Mucosa of rectum (tissue), 2 donors: Measurements from ENCODE around the gene SP3.

ENCODE experiments used
- H3K27ac ChIP-seq, 2 donors: one replicate each; pipeline ENCODE4 v1.7.0; 2013; ENCODE audit warnings: inconsistent platforms in 2 of 2, low read depth in 2 of 2, low read length in 2 of 2
- H3K27me3 ChIP-seq, 2 donors: one replicate each; pipeline ENCODE4 v1.7.0; 2013; ENCODE audit warnings: low read length in 2 of 2; ENCODE audit not compliant: control insufficient read depth in 2 of 2, insufficient read depth in 2 of 2
- H3K36me3 ChIP-seq, 2 donors: one replicate each; pipeline ENCODE4 v1.7.0; 2013; ENCODE audit warnings: low read length in 2 of 2; ENCODE audit not compliant: control insufficient read depth in 2 of 2, insufficient read depth in 2 of 2
- H3K4me1 ChIP-seq, 2 donors: one replicate each; pipeline ENCODE4 v1.7.0; 2013; ENCODE audit warnings: low read length in 2 of 2, mild to moderate bottlenecking in 1 of 2; ENCODE audit not compliant: control insufficient read depth in 2 of 2, insufficient read depth in 2 of 2
- H3K4me3 ChIP-seq, 2 donors: one replicate each; pipeline ENCODE4 v1.7.0; 2013; ENCODE audit warnings: low read length in 2 of 2
- H3K9ac ChIP-seq, 2 donors: one replicate each; pipeline ENCODE4 v1.7.0; 2013; ENCODE audit warnings: low read length in 2 of 2, low read depth in 1 of 2, mild to moderate bottlenecking in 1 of 2
- H3K9me3 ChIP-seq, 2 donors: one replicate each; pipeline ENCODE4 v1.7.0; 2013; ENCODE audit warnings: low read length in 2 of 2; ENCODE audit not compliant: control insufficient read depth in 2 of 2
- donor health status: healthy.
- donor health status: Normal muscosa, but diverticular disease.

SP3 gene

GRCh38 chr2:173862612-173863217, 102.5 kb downstream of the SP3 start:
- Histone ChIP-seq H3K4me3 (no peak overlapping the region), H3K9me3 (no peaks in the 10 kb centered on the region), H3K27me3 (no peaks in the 10 kb centered on the region), H3K9ac (no peak overlapping the region), H3K36me3 (no peaks in the 10 kb centered on the region), H3K27ac (no peak overlapping the region), H3K4me1 (no peaks in the 10 kb centered on the region)

GRCh38 chr2:173860566-173860965, 104.6 kb downstream of the SP3 start:
- Histone ChIP-seq H3K4me1 (no peaks in the 10 kb centered on the region), H3K9me3 (no peaks in the 10 kb centered on the region), H3K4me3 (no peak overlapping the region), H3K36me3 (no peaks in the 10 kb centered on the region), H3K27ac (no peak overlapping the region), H3K27me3 (no peaks in the 10 kb centered on the region), H3K9ac (no peak overlapping the region)

GRCh38 chr2:173860082-173860481, 105.1 kb downstream of the SP3 start:
- Histone ChIP-seq H3K27me3 (no peaks in the 10 kb centered on the region), H3K4me1 (no peaks in the 10 kb centered on the region), H3K36me3 (no peaks in the 10 kb centered on the region), H3K27ac (no peak overlapping the region), H3K4me3 (no peak overlapping the region), H3K9me3 (no peaks in the 10 kb centered on the region), H3K9ac (no peak overlapping the region)

GRCh38 chr2:173858291-173858731, 106.9 kb downstream of the SP3 start:
- Histone ChIP-seq H3K27me3 (no peaks in the 10 kb centered on the region), H3K36me3 (no peaks in the 10 kb centered on the region), H3K27ac (no peak overlapping the region), H3K9me3 (no peaks in the 10 kb centered on the region), H3K9ac (no peak overlapping the region), H3K4me3 (no peak overlapping the region), H3K4me1 (no peaks in the 10 kb centered on the region)
